ENCODE data around the gene MSRB1.

MSRB1 gene

GRCh38 chr16:1938910-1939309 lies 4.1 kb downstream of the MSRB1 start:
- H3K4me1 Mint-ChIP-seq: peaks cover 6% of the 10 kb centered on the region

DNA sequence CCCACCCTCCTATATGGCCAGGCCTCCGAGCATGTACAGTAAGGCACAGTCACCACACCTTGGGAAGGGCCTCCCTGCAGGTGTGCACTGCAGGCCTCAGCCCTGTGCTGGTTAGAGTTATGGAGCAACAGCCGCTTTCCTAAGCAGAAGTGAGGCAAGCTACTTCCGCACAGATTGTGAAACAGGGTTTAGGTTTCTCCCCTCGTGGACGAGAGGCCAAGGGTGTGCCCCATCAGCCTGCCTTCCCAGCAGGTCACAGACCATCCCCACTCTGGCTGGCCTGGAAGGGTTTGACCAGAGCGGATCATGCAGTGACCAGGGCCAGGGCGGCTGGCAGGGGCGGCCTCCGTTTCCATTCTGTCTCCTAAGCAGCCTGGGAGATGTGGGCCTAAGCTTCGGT lies 4.7 kb downstream of the MSRB1 start:
- no peak overlapping the region for H3K4me3 Mint-ChIP-seq
- H3K27me3 Mint-ChIP-seq (ENCODE audit: low read depth): no peaks in the 10 kb centered on the region
- H3K27ac Mint-ChIP-seq: peak overlapping the region in 1 of 3 experiments; percentile 70
- H3K36me3 Mint-ChIP-seq (ENCODE audit: low read depth): peaks cover 13% of the 10 kb centered on the region
- H3K9me3 Mint-ChIP-seq: no peaks in the 10 kb centered on the region
- TF ChIP-seq CTCF (IDR thresholded peaks at IDR 0.05; ENCODE audit: unreplicated experiment in 3 of 3): no peak
- H3K4me1 Mint-ChIP-seq: peaks cover 6% of the 10 kb centered on the region

More at GRCh38 chr16:1938910-1939309, 4.1 kb downstream of the MSRB1 start:
- peaks cover 13% of the 10 kb centered on the region for H3K36me3 Mint-ChIP-seq (ENCODE audit: low read depth)
- peak overlapping the region in 2 of 3 experiments; percentile 25 to 27 for H3K4me3 Mint-ChIP-seq
- no peak for TF ChIP-seq CTCF (IDR thresholded peaks at IDR 0.05; ENCODE audit: unreplicated experiment in 3 of 3)
- H3K27ac Mint-ChIP-seq: peak overlapping the region in 1 of 3 experiments; percentile 70
- H3K27me3 Mint-ChIP-seq (ENCODE audit: low read depth): no peaks in the 10 kb centered on the region
- no peaks in the 10 kb centered on the region for H3K9me3 Mint-ChIP-seq

- Mint-ChIP-seq H3K4me1 (peaks cover 6% of the 10 kb centered on the region), H3K36me3 (ENCODE audit: low read depth) (peaks cover 13% of the 10 kb centered on the region), H3K9me3 (no peaks in the 10 kb centered on the region), H3K27me3 (ENCODE audit: low read depth) (no peaks in the 10 kb centered on the region), H3K4me3 (no peak overlapping the region), H3K27ac (no peak overlapping the region)
- no peak for TF ChIP-seq CTCF (IDR thresholded peaks at IDR 0.05; ENCODE audit: unreplicated experiment in 3 of 3)
These were observed 6.0 kb downstream of the MSRB1 start for GRCh38 chr16:1936945-1937479.

GRCh38 chr16:1933097-1933661 lies 9.8 kb downstream of the MSRB1 start:
- Mint-ChIP-seq H3K27me3 (ENCODE audit: low read depth) (no peaks in the 10 kb centered on the region), H3K27ac (peak overlapping the region in 1 of 3 experiments; percentile 40), H3K36me3 (ENCODE audit: low read depth) (peaks cover 9% of the 10 kb centered on the region), H3K9me3 (no peaks in the 10 kb centered on the region), H3K4me3 (no peak overlapping the region), H3K4me1 (no peaks in the 10 kb centered on the region)
- TF ChIP-seq CTCF (IDR thresholded peaks at IDR 0.05; ENCODE audit: unreplicated experiment in 3 of 3): no peak

DNA sequence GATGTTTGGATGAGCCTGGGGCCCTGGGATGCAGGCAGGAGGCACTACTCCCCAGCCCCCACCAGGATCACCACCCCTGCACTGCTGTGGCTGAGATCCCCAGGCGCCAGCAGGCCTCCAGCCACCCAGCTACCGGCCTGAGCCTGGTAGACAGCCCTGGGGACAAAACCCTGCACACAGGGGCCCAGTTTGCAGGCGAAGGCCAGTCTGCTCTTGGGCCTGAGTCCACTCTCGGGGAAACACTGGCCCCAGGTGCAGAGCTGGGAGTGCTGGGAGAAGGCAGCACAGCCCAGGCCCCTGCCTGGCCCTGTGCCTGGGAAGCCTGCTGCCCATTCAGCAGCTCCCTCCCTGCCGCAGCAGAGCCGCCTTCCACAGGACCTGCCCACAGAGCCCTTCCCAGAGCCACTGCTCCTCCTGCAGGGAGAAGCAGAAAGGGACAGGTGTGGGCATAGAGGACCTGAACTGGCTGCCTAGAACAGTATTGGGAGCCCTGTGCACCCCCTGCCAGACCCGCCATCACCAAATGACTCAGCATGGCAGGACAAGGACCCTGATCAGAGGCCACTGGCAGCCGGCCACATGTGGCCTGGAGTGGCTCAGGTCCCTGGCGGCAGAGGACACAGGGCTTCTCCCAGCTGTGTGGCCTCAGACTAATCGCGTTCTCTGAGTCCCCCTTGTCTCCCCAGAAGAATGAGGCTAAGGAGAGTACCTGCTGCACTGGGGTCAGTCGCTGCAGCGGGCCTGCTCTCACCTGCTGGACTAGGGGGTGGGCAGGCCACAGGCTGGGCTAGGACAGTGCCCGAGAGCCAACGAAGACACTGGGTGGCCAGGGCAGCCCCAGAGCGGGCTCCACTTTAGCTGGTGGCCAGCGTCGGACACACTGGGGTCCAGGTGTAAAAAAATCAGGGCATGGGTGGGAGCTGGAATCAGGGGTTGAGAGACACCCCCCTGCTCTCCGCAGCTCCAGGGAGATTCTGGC lies 10.7 kb downstream of the MSRB1 start:
- Mint-ChIP-seq H3K27me3 (ENCODE audit: low read depth) (no peaks in the 10 kb centered on the region), H3K4me1 (no peaks in the 10 kb centered on the region), H3K4me3 (no peak overlapping the region), H3K27ac (no peak overlapping the region), H3K36me3 (ENCODE audit: low read depth) (peaks cover 6% of the 10 kb centered on the region), H3K9me3 (no peaks in the 10 kb centered on the region)
- TF ChIP-seq CTCF (IDR thresholded peaks at IDR 0.05; ENCODE audit: unreplicated experiment in 3 of 3): peak in 2 of 3 experiments; percentile 0 to 34

Measured in nephron (organoid).